ENCODE results near the gene CCDC57.

DNA sequence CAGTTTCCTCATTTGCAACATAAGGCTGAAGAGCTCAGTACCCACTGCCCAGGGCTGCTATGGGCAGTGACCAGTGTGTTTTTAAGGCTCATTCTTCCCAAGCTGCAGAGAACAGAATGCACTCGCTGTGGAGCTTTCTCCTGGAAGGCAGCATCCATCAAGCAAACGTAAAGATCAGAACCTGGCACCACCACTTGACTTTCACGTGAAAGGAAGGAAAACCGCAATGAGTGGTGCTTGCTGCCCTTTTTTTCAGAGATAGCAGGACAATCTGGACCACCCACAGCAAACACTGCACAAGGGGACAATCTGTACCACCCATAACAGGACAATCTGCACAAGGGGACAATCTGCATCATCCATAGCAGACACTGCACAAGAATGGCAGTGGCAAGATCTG, 49.7 kb upstream of the CCDC57 start:
- TF ChIP-seq, protein P1, sequence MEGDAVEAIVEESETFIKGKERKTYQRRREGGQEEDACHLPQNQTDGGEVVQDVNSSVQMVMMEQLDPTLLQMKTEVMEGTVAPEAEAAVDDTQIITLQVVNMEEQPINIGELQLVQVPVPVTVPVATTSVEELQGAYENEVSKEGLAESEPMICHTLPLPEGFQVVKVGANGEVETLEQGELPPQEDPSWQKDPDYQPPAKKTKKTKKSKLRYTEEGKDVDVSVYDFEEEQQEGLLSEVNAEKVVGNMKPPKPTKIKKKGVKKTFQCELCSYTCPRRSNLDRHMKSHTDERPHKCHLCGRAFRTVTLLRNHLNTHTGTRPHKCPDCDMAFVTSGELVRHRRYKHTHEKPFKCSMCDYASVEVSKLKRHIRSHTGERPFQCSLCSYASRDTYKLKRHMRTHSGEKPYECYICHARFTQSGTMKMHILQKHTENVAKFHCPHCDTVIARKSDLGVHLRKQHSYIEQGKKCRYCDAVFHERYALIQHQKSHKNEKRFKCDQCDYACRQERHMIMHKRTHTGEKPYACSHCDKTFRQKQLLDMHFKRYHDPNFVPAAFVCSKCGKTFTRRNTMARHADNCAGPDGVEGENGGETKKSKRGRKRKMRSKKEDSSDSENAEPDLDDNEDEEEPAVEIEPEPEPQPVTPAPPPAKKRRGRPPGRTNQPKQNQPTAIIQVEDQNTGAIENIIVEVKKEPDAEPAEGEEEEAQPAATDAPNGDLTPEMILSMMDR (conservative IDR thresholded peaks at IDR 0.05; ENCODE audit: low read depth, low read length), result no peak
- TF ChIP-seq EZH2phosphoT487 (IDR thresholded peaks at IDR 0.05; ENCODE audit: borderline replicate concordance, low read length), result no peak
